SK-N-SH (cell line): ENCODE data around the gene RAP1GAP. TPM values are rescaled to one million over a fixed set of nuclear protein-coding genes. Genes with fewer than 3 reads are reported as not detected.

Experiments used
- CTCF ChIA-PET: fragments of 300-600, 350-600 bp; formaldehyde crosslinking; extraction: SDS; loops from one replicate; lab custom pipeline; 2021; lab: Yijun Ruan, JAX
- POLR2A ChIA-PET: fragments of 350-600 bp; sonication (Branson Sonifier 250); formaldehyde crosslinking; extraction: SDS; loops from one replicate; lab custom pipeline; 2020; ENCODE audit warnings: antibody characterized with exemption, inconsistent platforms; lab: Yijun Ruan, JAX
- DNase-seq: peaks from one replicate; pipeline ENCODE4 v3.0.0; 2012
- H2AFZ ChIP-seq: fragments of 200-600 bp; sonication (generic); 2 replicates; pipeline ENCODE4 v1.8.1; 2016; ENCODE audit warnings: antibody characterized with exemption, mild to moderate bottlenecking, low read depth
- H3F3A ChIP-seq: fragments of 200-600 bp; sonication (generic); replicated peaks from 2 replicates; pipeline ENCODE3; 2016; ENCODE audit warnings: antibody characterized with exemption, mild to moderate bottlenecking; ENCODE audit not compliant: insufficient read depth
- H3K27ac ChIP-seq, 2 experiments: fragments of 200-500 bp in 1 of 2; fragments of 200-600 bp in 1 of 2; sonication (Bioruptor generic) in 1 of 2; sonication (generic), shearing (Covaris generic) in 1 of 2; 2 replicates each; pipeline versions ENCODE4 v1.5.1 to v1.6.1; 2014 to 2016; ENCODE audit warnings: low read depth in 2 of 2, inconsistent platforms in 1 of 2, low read length in 1 of 2, mild to moderate bottlenecking in 1 of 2, mixed read lengths in 1 of 2
- H3K27me3 ChIP-seq: fragments of 200-600 bp; sonication (generic), shearing (Covaris generic); 2 replicates; pipeline ENCODE4 v1.6.1; 2016; ENCODE audit warnings: mixed run types; ENCODE audit not compliant: insufficient read depth
- H3K36me3 ChIP-seq, 2 experiments: fragments of 200-500 bp in 1 of 2; fragments of 200-600 bp in 1 of 2; sonication (Bioruptor generic) in 1 of 2; sonication (generic) in 1 of 2; replicated peaks in 1 of 2; 2 replicates each; pipeline versions ENCODE3 to v1.5.1; 2014 to 2016; ENCODE audit warnings: low read length in 1 of 2, mild to moderate bottlenecking in 1 of 2; ENCODE audit not compliant: insufficient read depth in 2 of 2, control insufficient read depth in 1 of 2
- H3K4me1 ChIP-seq, 2 experiments: fragments of 200-500 bp in 1 of 2; fragments of 200-600 bp in 1 of 2; sonication (Bioruptor generic) in 1 of 2; sonication (generic), shearing (Covaris generic) in 1 of 2; 2 replicates each; pipeline versions ENCODE4 v1.5.1 to v1.6.1; 2014 to 2016; ENCODE audit warnings: low read depth in 1 of 2, low read length in 1 of 2, mixed run types in 1 of 2; ENCODE audit not compliant: insufficient read depth in 2 of 2, control insufficient read depth in 1 of 2
- H3K4me2 ChIP-seq: fragments of 200-600 bp; sonication (generic), shearing (Covaris generic); 2 replicates; pipeline ENCODE4 v1.6.1; 2017; ENCODE audit warnings: mixed run types
- H3K4me3 ChIP-seq, 2 experiments: fragments of 200-500 bp in 1 of 2; fragments of 200-600 bp in 1 of 2; sonication (Bioruptor generic) in 1 of 2; sonication (generic), shearing (Covaris generic) in 1 of 2; 2 replicates each; pipeline versions ENCODE4 v1.5.1 to v1.8.1; 2014 to 2016; ENCODE audit warnings: low read depth in 2 of 2, inconsistent platforms in 1 of 2, low read length in 1 of 2, mild to moderate bottlenecking in 1 of 2, mixed read lengths in 1 of 2, moderate library complexity in 1 of 2
- H3K79me2 ChIP-seq: fragments of 200-600 bp; sonication (generic); 2 replicates; pipeline ENCODE4 v1.8.1; 2017; ENCODE audit warnings: mild to moderate bottlenecking; ENCODE audit not compliant: insufficient read depth
- H3K9ac ChIP-seq: fragments of 200-600 bp; sonication (generic); 2 replicates; pipeline ENCODE4 v1.6.1; 2017; ENCODE audit warnings: mixed run types
- H3K9me2 ChIP-seq: fragments of 200-600 bp; sonication (generic); 2 replicates; pipeline ENCODE4 v1.6.1; 2017; ENCODE audit warnings: mixed run types
- H3K9me3 ChIP-seq: fragments of 200-600 bp; sonication (generic); 2 replicates; pipeline ENCODE4 v1.6.1; 2017; ENCODE audit warnings: mixed run types, mild to moderate bottlenecking, moderate library complexity
- H4K20me1 ChIP-seq: fragments of 200-600 bp; sonication (generic); 2 replicates; pipeline ENCODE4 v1.6.1; 2017; ENCODE audit warnings: mild to moderate bottlenecking, mixed run types; ENCODE audit not compliant: insufficient read depth
- CHD2 ChIP-seq: fragments of 150-350 bp; IDR thresholded peaks from 2 replicates; pipeline ENCODE4 v1.6.1; 2018; ENCODE audit warnings: low read length; ENCODE audit not compliant: partially characterized antibody
- CTCF ChIP-seq: fragments of 200-600 bp; sonication (generic); IDR thresholded peaks from 2 replicates; pipeline ENCODE4 v1.6.1; 2017; ENCODE audit warnings: antibody characterized with exemption, mild to moderate bottlenecking, moderate library complexity
- ELF1 ChIP-seq: IDR thresholded peaks from 2 replicates; pipeline ENCODE4 v1.4.0; 2012
- EP300 ChIP-seq, 2 experiments: IDR thresholded peaks; 2 replicates each; pipeline versions ENCODE4 v1.4.0 to v1.6.1; 2012; ENCODE audit warnings: borderline replicate concordance in 1 of 2, low read depth in 1 of 2, low read length in 1 of 2
- EZH2phosphoT487 ChIP-seq: fragments of 200-600 bp; sonication (generic); IDR thresholded peaks from 2 replicates; pipeline ENCODE4 v1.6.1; 2017; ENCODE audit warnings: low read depth, mixed run types, mild to moderate bottlenecking, antibody characterized with exemption, moderate library complexity, borderline replicate concordance
- FOSL2 ChIP-seq: IDR thresholded peaks from 2 replicates; pipeline ENCODE4 v1.4.0; 2012; ENCODE audit warnings: low read depth, mild to moderate bottlenecking, moderate library complexity, borderline replicate concordance
- FOXJ3 ChIP-seq: sonication (generic); formaldehyde crosslinking; IDR thresholded peaks from 2 replicates; pipeline ENCODE4 v1.5.1; 2020; ENCODE audit warnings: mild to moderate bottlenecking, missing genetic modification reagents
- FOXM1 ChIP-seq: IDR thresholded peaks from 2 replicates; pipeline ENCODE4 v1.4.0; 2012; ENCODE audit warnings: low read depth, mild to moderate bottlenecking
- GATA2 ChIP-seq: sonication (generic); formaldehyde crosslinking; IDR thresholded peaks from 2 replicates; pipeline ENCODE4 v1.5.0; 2020; ENCODE audit warnings: mild to moderate bottlenecking, missing genetic modification reagents
- IRF3 ChIP-seq: fragments of 150-350 bp; IDR thresholded peaks from 2 replicates; pipeline ENCODE4 v1.6.1; 2016; ENCODE audit warnings: mild to moderate bottlenecking, low read depth, low read length
- JUND ChIP-seq: IDR thresholded peaks from 2 replicates; pipeline ENCODE4 v1.4.0; 2012
- MAX ChIP-seq: IDR thresholded peaks from 2 replicates; pipeline ENCODE4 v1.4.0; 2012; ENCODE audit warnings: low read depth
- NRF1 ChIP-seq: IDR thresholded peaks from 2 replicates; pipeline ENCODE4 v1.6.1; 2012; ENCODE audit warnings: low read depth, mild to moderate bottlenecking, low read length
- PBX3 ChIP-seq: IDR thresholded peaks from 2 replicates; pipeline ENCODE4; 2012
- RAD21 ChIP-seq: IDR thresholded peaks from 2 replicates; pipeline ENCODE4 v1.6.1; 2012; ENCODE audit warnings: mild to moderate bottlenecking, low read length
- RCOR1 ChIP-seq: fragments of 150-350 bp; IDR thresholded peaks from 2 replicates; pipeline ENCODE4 v1.6.1; 2017; ENCODE audit warnings: antibody characterized with exemption, low read length
- REST ChIP-seq: IDR thresholded peaks from 2 replicates; pipeline ENCODE4 v1.6.1; 2012; ENCODE audit warnings: mild to moderate bottlenecking, low read depth, low read length, moderate library complexity
- SMC3 ChIP-seq: IDR thresholded peaks from 2 replicates; pipeline ENCODE4 v1.6.1; 2012; ENCODE audit warnings: low read depth, low read length, improper control_type of control experiment
- TCF12 ChIP-seq: IDR thresholded peaks from 2 replicates; pipeline ENCODE4 v1.4.0; 2012
- ZBTB33 ChIP-seq: IDR thresholded peaks from 2 replicates; pipeline ENCODE4 v1.4.0; 2012; ENCODE audit warnings: low read depth, borderline replicate concordance
- WGBS: methylation state at CpG from one replicate; pipeline ENCODE4 v1.1.6; 2017; ENCODE audit warnings: low lambda C conversion rate; 5-methylcytosine and 5-hydroxymethylcytosine counted together
- polyA plus RNA-seq, 3 experiments: library from polyadenylated mRNA; depleted of rRNA; stranded (reverse); fragments of >200 nt; gene quantifications; 2 replicates each; pipeline ENCODE4 v1.2.3, GENCODE V29; 2012

Gene RAP1GAP
- polyA plus RNA-seq, 1 of the 3 experiments (the other 2 are of a cell fraction) = 0.99 TPM

- WGBS = 91% methylated on average over 13 of the region's 13 CpGs
- H3K27me3 ChIP-seq = peaks cover 15% of the 10 kb centered on the region
- ChIA-PET CTCF (interaction anchor here (1.5 to 6.0 kb wide), 2 partner anchors 16 to 47 kb away, joined by 4 to 28 read pairs; no protein-coding TSS in a partner anchor), POLR2A (no interaction called here)
- TF ChIP-seq EZH2phosphoT487 (no peak), CTCF (no peak), FOXM1 (no peak), TCF12 (no peak), ELF1 (no peak), NRF1 (no peak), ZBTB33 (no peak), RCOR1 (no peak), CHD2 (no peak), FOXJ3 (no peak), RAD21 (no peak), PBX3 (no peak), SMC3 (no peak), GATA2 (CRISPR knock-in tag) (no peak), JUND (no peak), FOSL2 (no peak), MAX (no peak), IRF3 (no peak), EP300 (IDR thresholded peaks at IDR 0.05; ENCODE audit: borderline replicate concordance in 1 of 2, low read depth in 1 of 2, low read length in 1 of 2) (no peak), REST (no peak)
- DNase-seq = no peak
- no peaks in the 10 kb centered on the region for H3K9me3 ChIP-seq
- no peak overlapping the region for H3K27ac ChIP-seq
- H3K4me3 ChIP-seq = no peak overlapping the region
- H3K4me1 ChIP-seq = no peaks in the 10 kb centered on the region
- no peak overlapping the region for H3K9ac ChIP-seq
- no peak overlapping the region for H3K4me2 ChIP-seq
- no peak overlapping the region for H2AFZ ChIP-seq
- H3K9me2 ChIP-seq = no peaks in the 10 kb centered on the region
- no peaks in the 10 kb centered on the region for H3F3A ChIP-seq
- H4K20me1 ChIP-seq = no peaks in the 10 kb centered on the region
- H3K36me3 ChIP-seq = no peaks in the 10 kb centered on the region
- H3K79me2 ChIP-seq = no peaks in the 10 kb centered on the region
Observed at GRCh38 chr1:21612057-21612456, 57.1 kb downstream of the RAP1GAP start.
